Transverse colon (tissue), 4 donors: ENCODE data around the gene PLA2G4F. TPM values are rescaled to one million over a fixed set of nuclear protein-coding genes. Genes with fewer than 3 reads are reported as not detected.
A peak's percentile ranks its signal among the peaks of the same experiment; 100 is the strongest.

Source experiments
- DNase-seq: peaks from one replicate; pipeline ENCODE4 v3.0.0-alpha.2; 2019
- H3K27ac ChIP-seq, 4 donors: fragments of 200-600 bp; sonication (generic); 2 replicates each; pipeline ENCODE4 v1.5.1; 2016 to 2018; ENCODE audit warnings: inconsistent platforms in 4 of 4
- H3K27me3 ChIP-seq: fragments of 200-600 bp; sonication (generic); 2 replicates; pipeline ENCODE4 v1.5.1; 2017; ENCODE audit warnings: inconsistent platforms
- H3K36me3 ChIP-seq, 4 donors: fragments of 200-600 bp; sonication (generic); 2 replicates each; pipeline ENCODE4 v1.5.1; 2017 to 2019; ENCODE audit warnings: inconsistent platforms in 4 of 4
- H3K4me1 ChIP-seq, 4 donors: fragments of 200-600 bp; sonication (generic); 2 replicates each; pipeline ENCODE4 v1.5.1; 2017 to 2020; ENCODE audit warnings: inconsistent platforms in 4 of 4
- H3K4me3 ChIP-seq, 4 donors: fragments of 200-600 bp; sonication (generic); 1 replicate in 1 of 4; 2 replicates in 3 of 4; pipeline versions ENCODE4 v1.5.1 to v1.6.1; 2017 to 2019; ENCODE audit warnings: inconsistent platforms in 4 of 4
- H3K9me3 ChIP-seq, 2 donors: fragments of 200-600 bp; sonication (generic); 2 replicates each; pipeline ENCODE4 v1.5.1; 2017 to 2019; ENCODE audit warnings: inconsistent platforms in 2 of 2
- CTCF ChIP-seq, 5 experiments: fragments of 200-600 bp in 3 of 5; fragments of 450-650 bp in 2 of 5; sonication (generic) in 3 of 5; IDR thresholded peaks; 1 replicate in 2 of 5; 2 replicates in 3 of 5; pipeline ENCODE4 v1.5.1; 2016 to 2017; ENCODE audit warnings: antibody characterized with exemption in 5 of 5, inconsistent platforms in 3 of 5, mild to moderate bottlenecking in 2 of 5, moderate library complexity in 1 of 5
- EP300 ChIP-seq: sonication (generic); formaldehyde crosslinking; IDR thresholded peaks from one replicate; pipeline ENCODE4 v1.6.1; 2017; ENCODE audit warnings: antibody characterized with exemption, low read depth
- POLR2A ChIP-seq: fragments of 450-650 bp; IDR thresholded peaks from one replicate; pipeline ENCODE4 v1.6.1; 2016; ENCODE audit warnings: antibody characterized with exemption, mild to moderate bottlenecking, moderate library complexity
- POLR2AphosphoS5 ChIP-seq, 3 donors: sonication (generic); formaldehyde crosslinking; IDR thresholded peaks; one replicate each; pipeline ENCODE4 v1.6.1; 2016; ENCODE audit warnings: antibody characterized with exemption in 3 of 3
- WGBS, 2 donors: methylation state at CpG; one replicate each; pipeline ENCODE4 v1.1.5; 2018; ENCODE audit warnings: low coverage in 1 of 2; 5-methylcytosine and 5-hydroxymethylcytosine counted together
- in situ Hi-C, 4 donors: fragments of 200-750 bp; cut with MboI; loops; one replicate each; pipeline versions ENCODE4 v1.15.0 to v1.15.1; 2017; ENCODE audit warnings: low sequenced_read_pairs in 3 of 4, low pct_ligation_motif_present in 1 of 4, low pct_unique_long_range_greater_than_20kb in 1 of 4
- intact Hi-C: fragments of 100-400 bp; cut with DNase I; formaldehyde crosslinking; loops from one replicate; pipeline ENCODE4 v1.15.1; 2023; ENCODE audit warnings: low total_unique reads
- total RNA-seq, 4 donors: library from RNA; depleted of rRNA; stranded (reverse); fragments of >200 nt; gene quantifications; one replicate each; pipeline ENCODE4 v1.1.0, GENCODE V29; 2016

Gene PLA2G4F
- total RNA-seq, 4 donors from 2014 or later = 25.1 to 135 (median 78.0) TPM

- no peaks in the 10 kb centered on the region for H3K36me3 ChIP-seq
- 56% methylated on average over 1 of the region's 2 CpGs; no CpG with 5 or more reads in 1 of the 2 donors for WGBS, 2 donors
- no peak for TF ChIP-seq POLR2AphosphoS5 (IDR thresholded peaks at IDR 0.05)
- TF ChIP-seq CTCF (IDR thresholded peaks at IDR 0.05) = no peak
- TF ChIP-seq EP300 = no peak
- TF ChIP-seq POLR2A = no peak
- H3K4me3 ChIP-seq = no peak overlapping the region
- no peak overlapping the region for H3K27ac ChIP-seq
- H3K9me3 ChIP-seq = no peaks in the 10 kb centered on the region
- peaks cover 0 to 6% (median 5%) of the 10 kb centered on the region in 4 donors for H3K4me1 ChIP-seq
- DNase-seq = no peak
- in situ Hi-C loops = no loop called here
- no peaks in the 10 kb centered on the region for H3K27me3 ChIP-seq
- intact Hi-C loops = no loop called here
These were observed 34.8 kb downstream of the PLA2G4F start for GRCh38 chr15:42121682-42122081.

- DNase-seq = no peak
- no peaks in the 10 kb centered on the region for H3K9me3 ChIP-seq
- H3K36me3 ChIP-seq = no peaks in the 10 kb centered on the region
- in situ Hi-C loops = no loop called here
- peaks cover 0 to 6% (median 5%) of the 10 kb centered on the region in 4 donors for H3K4me1 ChIP-seq
- no peaks in the 10 kb centered on the region for H3K27me3 ChIP-seq
- H3K27ac ChIP-seq = no peak overlapping the region
- 91 to 100% methylated on average over 1 to 6 of the region's 6 CpGs for WGBS, 2 donors
- intact Hi-C loops = no loop called here
- no peak for TF ChIP-seq CTCF (IDR thresholded peaks at IDR 0.05)
- TF ChIP-seq POLR2AphosphoS5 (IDR thresholded peaks at IDR 0.05) = no peak
- H3K4me3 ChIP-seq = no peak overlapping the region
These were observed 35.4 kb downstream of the PLA2G4F start for GRCh38 chr15:42121021-42121420.

GRCh38 chr15:42120285-42120684, 36.2 kb downstream of the PLA2G4F start:
- no peak for DNase-seq
- WGBS, 2 donors = 67 to 80% methylated on average over 1 of the region's 1 CpG
- no peak for TF ChIP-seq CTCF (IDR thresholded peaks at IDR 0.05)
- TF ChIP-seq EP300 = no peak
- no peak for TF ChIP-seq POLR2AphosphoS5 (IDR thresholded peaks at IDR 0.05)
- TF ChIP-seq POLR2A = no peak
- in situ Hi-C loops = no loop called here
- Histone ChIP-seq H3K27ac (no peak overlapping the region), H3K9me3 (no peaks in the 10 kb centered on the region), H3K4me3 (no peak overlapping the region), H3K4me1 (peaks cover 0 to 6% (median 5%) of the 10 kb centered on the region in 4 donors), H3K36me3 (no peaks in the 10 kb centered on the region), H3K27me3 (no peaks in the 10 kb centered on the region)
- intact Hi-C loops = no loop called here

- in situ Hi-C loops (no loop called here), intact Hi-C loops (no loop called here)
- 49 to 53% methylated on average over 3 to 5 of the region's 5 CpGs for WGBS, 2 donors
- no peaks in the 10 kb centered on the region for H3K27me3 ChIP-seq
- no peaks in the 10 kb centered on the region for H3K9me3 ChIP-seq
- H3K4me1 ChIP-seq = peaks cover 0 to 6% (median 5%) of the 10 kb centered on the region in 4 donors
- no peak for DNase-seq
- TF ChIP-seq EP300 (no peak), POLR2A (no peak), CTCF (IDR thresholded peaks at IDR 0.05) (no peak), POLR2AphosphoS5 (IDR thresholded peaks at IDR 0.05) (no peak)
- H3K36me3 ChIP-seq = no peaks in the 10 kb centered on the region
- H3K27ac ChIP-seq = peak overlapping the region; percentile 13 to 66 (median 58)
- no peak overlapping the region for H3K4me3 ChIP-seq
These were observed 37.0 kb downstream of the PLA2G4F start for GRCh38 chr15:42119446-42119760.
